Neural progenitor cell (in vitro differentiated cells): ENCODE results near the gene AADACL2. TPM values are rescaled to one million over a fixed set of nuclear protein-coding genes. Genes with fewer than 3 reads are reported as not detected.

ENCODE experiments used
- DNase-seq: peaks from one replicate; pipeline ENCODE4 v3.0.0-alpha.2; 2016; ENCODE audit warnings: low spot score
- H2AFZ ChIP-seq: fragments of 200-600 bp; sonication (generic); replicated peaks from 2 replicates; pipeline ENCODE4 v1.6.1; 2016; ENCODE audit warnings: antibody characterized with exemption
- H3F3A ChIP-seq: fragments of 200-600 bp; sonication (generic); 2 replicates; pipeline ENCODE4 v1.6.1; 2016; ENCODE audit warnings: antibody characterized with exemption, low read depth
- H3K27ac ChIP-seq: fragments of 200-600 bp; sonication (generic); 2 replicates; pipeline ENCODE4 v1.5.1; 2016; ENCODE audit warnings: mild to moderate bottlenecking
- H3K27me3 ChIP-seq: fragments of 200-600 bp; sonication (generic); 2 replicates; pipeline ENCODE4 v1.6.1; 2016; ENCODE audit warnings: mild to moderate bottlenecking, moderate library complexity
- H3K36me3 ChIP-seq: fragments of 200-600 bp; sonication (generic); 2 replicates; pipeline ENCODE4 v1.5.1; 2016
- H3K4me1 ChIP-seq: fragments of 200-600 bp; sonication (generic); 2 replicates; pipeline ENCODE4 v1.6.1; 2016; ENCODE audit warnings: mixed run types
- H3K4me2 ChIP-seq: fragments of 200-600 bp; sonication (generic); 2 replicates; pipeline ENCODE4 v1.6.1; 2016
- H3K4me3 ChIP-seq: fragments of 200-600 bp; sonication (generic); 2 replicates; pipeline ENCODE4 v1.5.1; 2016
- H3K79me2 ChIP-seq: fragments of 200-600 bp; sonication (generic); 2 replicates; pipeline ENCODE4 v1.6.1; 2016; ENCODE audit warnings: low read depth
- H3K9ac ChIP-seq: fragments of 200-600 bp; sonication (generic); 2 replicates; pipeline ENCODE4 v1.6.1; 2016
- H3K9me3 ChIP-seq: fragments of 200-600 bp; sonication (generic); 2 replicates; pipeline ENCODE4 v1.5.1; 2016; ENCODE audit warnings: low read depth
- H4K20me1 ChIP-seq: fragments of 200-600 bp; sonication (generic); 2 replicates; pipeline ENCODE4 v1.6.1; 2016; ENCODE audit warnings: low read depth
- H3K27ac Mint-ChIP-seq: 3 replicates; pipeline ENCODE4 v1.8.0; 2021; ENCODE audit warnings: mixed read lengths
- H3K27me3 Mint-ChIP-seq: 2 replicates; pipeline ENCODE4 v1.8.0; 2022; ENCODE audit warnings: low read depth, mild to moderate bottlenecking, inconsistent platforms, moderate library complexity, mixed read lengths; ENCODE audit not compliant: insufficient read depth
- H3K36me3 Mint-ChIP-seq: 3 replicates; pipeline ENCODE4 v1.8.0; 2021; ENCODE audit warnings: mixed read lengths
- H3K4me1 Mint-ChIP-seq: 3 replicates; pipeline ENCODE4 v1.8.0; 2021; ENCODE audit warnings: mixed read lengths
- H3K4me3 Mint-ChIP-seq: 3 replicates; pipeline ENCODE4 v1.8.0; 2021; ENCODE audit warnings: mild to moderate bottlenecking, moderate library complexity, mixed read lengths
- H3K9me3 Mint-ChIP-seq: 3 replicates; pipeline ENCODE4 v1.8.0; 2020; ENCODE audit warnings: mixed read lengths
- CTCF ChIP-seq: fragments of 200-600 bp; sonication (generic); IDR thresholded peaks from 2 replicates; pipeline ENCODE4 v1.5.1; 2017; ENCODE audit warnings: antibody characterized with exemption, mild to moderate bottlenecking
- EZH2 ChIP-seq: fragments of 200-600 bp; sonication (generic); IDR thresholded peaks from 2 replicates; pipeline ENCODE4 v1.6.1; 2017; ENCODE audit warnings: antibody characterized with exemption, mild to moderate bottlenecking, moderate library complexity
- EZH2phosphoT487 ChIP-seq: fragments of 200-600 bp; sonication (generic); IDR thresholded peaks from 2 replicates; pipeline ENCODE4 v1.6.1; 2017; ENCODE audit warnings: antibody characterized with exemption
- total RNA-seq: library from RNA; depleted of rRNA; stranded (reverse); fragments of >200 nt; gene quantifications from 2 replicates; pipeline ENCODE4 v1.2.3, GENCODE V29; 2015; ENCODE audit warnings: low replicate concordance

Gene AADACL2
- total RNA-seq, 1 donor from 2014 or later, result not detected

GRCh38 chr3:151687076-151687475 is 46.7 kb upstream of the AADACL2 start:
- no peaks in the 10 kb centered on the region for H3K9me3 ChIP-seq
- no peaks in the 10 kb centered on the region for H3F3A ChIP-seq
- no peak for TF ChIP-seq EZH2phosphoT487
- no peak for TF ChIP-seq CTCF
- no peak for TF ChIP-seq EZH2
- no peak overlapping the region for H3K27ac ChIP-seq
- Mint-ChIP-seq H3K9me3 (no peaks in the 10 kb centered on the region), H3K4me3 (no peak overlapping the region), H3K27me3 (peaks cover 2% of the 10 kb centered on the region), H3K4me1 (no peaks in the 10 kb centered on the region), H3K27ac (no peak overlapping the region), H3K36me3 (no peaks in the 10 kb centered on the region)
- no peaks in the 10 kb centered on the region for H3K4me1 ChIP-seq
- H2AFZ ChIP-seq, result peak overlapping the region; percentile 27
- H3K79me2 ChIP-seq, result no peaks in the 10 kb centered on the region
- H4K20me1 ChIP-seq, result no peaks in the 10 kb centered on the region
- H3K9ac ChIP-seq, result no peak overlapping the region
- no peak overlapping the region for H3K4me3 ChIP-seq
- no peak for DNase-seq
- H3K36me3 ChIP-seq, result no peaks in the 10 kb centered on the region
- no peaks in the 10 kb centered on the region for H3K27me3 ChIP-seq
- no peak overlapping the region for H3K4me2 ChIP-seq

- Histone ChIP-seq H3K27me3 (no peaks in the 10 kb centered on the region), H3K9ac (no peak overlapping the region), H3K79me2 (no peaks in the 10 kb centered on the region), H3K9me3 (no peaks in the 10 kb centered on the region), H3K4me1 (no peaks in the 10 kb centered on the region), H3K4me3 (no peak overlapping the region), H3K36me3 (no peaks in the 10 kb centered on the region), H4K20me1 (no peaks in the 10 kb centered on the region), H3F3A (no peaks in the 10 kb centered on the region), H3K27ac (no peak overlapping the region), H3K4me2 (no peak overlapping the region), H2AFZ (no peak overlapping the region)
- H3K27me3 Mint-ChIP-seq, result peaks cover 2% of the 10 kb centered on the region
- no peaks in the 10 kb centered on the region for H3K36me3 Mint-ChIP-seq
- no peak overlapping the region for H3K27ac Mint-ChIP-seq
- DNase-seq, result no peak
- no peaks in the 10 kb centered on the region for H3K9me3 Mint-ChIP-seq
- no peak overlapping the region for H3K4me3 Mint-ChIP-seq
- TF ChIP-seq CTCF, result no peak
- TF ChIP-seq EZH2phosphoT487, result no peak
- no peak for TF ChIP-seq EZH2
- no peaks in the 10 kb centered on the region for H3K4me1 Mint-ChIP-seq
Observed at GRCh38 chr3:151688571-151688970, 45.2 kb upstream of the AADACL2 start.

- no peak for DNase-seq
- no peak overlapping the region for H3K4me3 ChIP-seq
- Mint-ChIP-seq H3K27ac (no peak overlapping the region), H3K27me3 (no peaks in the 10 kb centered on the region), H3K4me3 (no peak overlapping the region), H3K9me3 (no peaks in the 10 kb centered on the region), H3K4me1 (no peaks in the 10 kb centered on the region), H3K36me3 (no peaks in the 10 kb centered on the region)
- no peaks in the 10 kb centered on the region for H4K20me1 ChIP-seq
- H3K4me1 ChIP-seq, result no peaks in the 10 kb centered on the region
- no peaks in the 10 kb centered on the region for H3K9me3 ChIP-seq
- no peak overlapping the region for H3K27ac ChIP-seq
- H3K79me2 ChIP-seq, result no peaks in the 10 kb centered on the region
- TF ChIP-seq EZH2phosphoT487, result no peak
- TF ChIP-seq EZH2, result no peak
- TF ChIP-seq CTCF, result no peak
- H3K27me3 ChIP-seq, result no peaks in the 10 kb centered on the region
- no peaks in the 10 kb centered on the region for H3K36me3 ChIP-seq
- H3K9ac ChIP-seq, result no peak overlapping the region
- H2AFZ ChIP-seq, result no peak overlapping the region
- H3K4me2 ChIP-seq, result no peak overlapping the region
- H3F3A ChIP-seq, result no peaks in the 10 kb centered on the region
Observed at GRCh38 chr3:151690645-151691044, 43.1 kb upstream of the AADACL2 start.
